Endothelial cell of umbilical vein (primary cell): ENCODE results near the gene ATP13A4.

ENCODE experiments used
- CTCF ChIP-seq, 2 donors: IDR thresholded peaks; 1 replicate in 1 of 2; 2 replicates in 1 of 2; pipeline ENCODE4 v1.5.1; 2011; ENCODE audit warnings: low read length in 2 of 2, mild to moderate bottlenecking in 2 of 2, moderate library complexity in 2 of 2, control low read depth in 1 of 2, inconsistent platforms in 1 of 2, low read depth in 1 of 2; ENCODE audit not compliant: insufficient read depth in 1 of 2; ENCODE audit errors: extremely low read depth in 1 of 2
- EZH2 ChIP-seq: IDR thresholded peaks from 2 replicates; pipeline ENCODE4 v1.6.1; 2012; ENCODE audit warnings: borderline replicate concordance, low read depth, mild to moderate bottlenecking, moderate library complexity, low read length, inconsistent platforms; ENCODE audit not compliant: severe bottlenecking
- POLR2A ChIP-seq: IDR thresholded peaks from 2 replicates; pipeline ENCODE4 v1.6.1; 2012; ENCODE audit warnings: low read depth, mild to moderate bottlenecking, control low read depth, low read length
- POLR2AphosphoS5 ChIP-seq: IDR thresholded peaks from 2 replicates; pipeline ENCODE4 v1.6.1; 2012; ENCODE audit warnings: low read depth, mild to moderate bottlenecking, control low read depth, low read length, moderate library complexity; ENCODE audit not compliant: insufficient read depth
- TF ChIP-seq, protein P1 (sequence below): IDR thresholded peaks from 2 replicates; pipeline ENCODE4 v1.6.1; 2011; ENCODE audit not compliant: insufficient read depth, insufficient read length

DNA sequence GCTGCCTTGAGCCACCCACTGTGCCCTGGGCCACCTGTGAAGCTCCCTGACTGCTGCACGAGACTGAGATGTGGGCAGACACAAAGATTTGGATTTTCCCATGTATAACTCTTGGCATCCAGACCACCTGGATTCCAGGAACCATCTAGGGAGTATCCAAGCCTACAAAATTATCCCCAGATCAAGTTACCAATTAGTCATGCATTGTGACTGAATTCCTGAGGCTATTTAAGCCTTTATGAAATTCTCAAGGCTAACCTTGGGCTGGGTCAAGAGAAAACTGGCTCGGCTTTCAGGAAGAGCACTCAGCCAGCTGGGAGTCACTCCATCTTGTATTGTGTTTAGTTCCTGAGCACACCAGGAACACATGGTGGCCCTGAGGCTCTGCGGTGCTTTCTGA is 162.8 kb downstream of the ATP13A4 start:
- TF ChIP-seq POLR2AphosphoS5, result no peak
- no peak for TF ChIP-seq EZH2
- no peak for TF ChIP-seq CTCF (IDR thresholded peaks at IDR 0.05; ENCODE audit: extremely low read depth in 1 of 2, insufficient read depth in 1 of 2, low read depth in 1 of 2, low read length in 2 of 2)
- no peak for TF ChIP-seq POLR2A
- TF ChIP-seq, protein P1, sequence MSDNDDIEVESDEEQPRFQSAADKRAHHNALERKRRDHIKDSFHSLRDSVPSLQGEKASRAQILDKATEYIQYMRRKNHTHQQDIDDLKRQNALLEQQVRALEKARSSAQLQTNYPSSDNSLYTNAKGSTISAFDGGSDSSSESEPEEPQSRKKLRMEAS, result no peak
